ENCODE measurements around the gene IER2. TPM values are rescaled to one million over a fixed set of nuclear protein-coding genes. Genes with fewer than 3 reads are reported as not detected.
"Not testable (repeated sequence)": the region's sequence is repeated elsewhere in the genome, so short reads cannot be mapped to it uniquely, and the experiment has no call there.

IER2 gene
- total and polyA plus RNA-seq, 2 donors (not counting 1 experiment from before 2014, with no cell fraction given), result 16.5 to 26.4 TPM

DNA sequence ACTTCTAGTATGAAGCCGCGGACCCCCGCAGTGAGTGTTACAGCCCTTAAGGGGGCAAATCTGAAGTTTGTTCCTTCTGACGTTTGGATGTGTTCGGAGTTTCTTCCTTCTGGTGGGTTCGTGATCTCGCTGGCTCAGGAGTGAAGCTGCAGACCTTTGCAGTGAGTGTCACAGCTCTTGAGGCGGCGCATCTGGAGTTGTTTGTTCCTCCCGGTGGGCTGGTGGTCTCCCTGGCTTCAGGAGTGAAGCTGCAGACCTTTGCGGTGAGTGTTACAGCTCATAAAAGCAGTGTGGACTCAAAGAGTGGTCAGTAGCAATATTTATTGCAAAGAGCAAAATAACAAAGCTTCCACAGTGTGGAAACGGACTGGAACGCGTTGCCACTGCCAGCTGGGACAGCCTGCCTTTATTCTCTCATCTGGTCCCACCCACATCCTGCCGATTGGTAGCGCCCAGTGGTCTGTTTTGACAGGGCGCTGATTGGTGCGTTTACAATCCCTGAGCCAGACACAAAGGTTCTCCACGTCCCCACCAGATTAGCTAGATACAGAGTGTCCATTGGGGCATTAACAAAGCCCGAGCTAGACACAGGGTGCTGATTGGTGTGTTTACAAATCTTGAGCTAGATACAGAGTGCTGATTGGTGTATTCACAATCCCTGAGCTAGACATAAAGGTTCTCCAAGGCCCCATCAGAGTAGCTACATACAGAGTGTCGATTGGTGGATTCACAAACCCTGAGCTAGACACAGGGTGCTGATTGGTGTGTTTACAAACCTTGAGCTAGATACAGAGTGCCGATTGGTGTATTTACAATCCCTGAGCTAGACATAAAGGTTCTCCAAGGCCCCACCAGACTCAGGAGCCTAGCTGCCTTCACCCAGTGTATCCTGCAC is 35.8 kb downstream of the IER2 start:
- not testable (repeated sequence) for H3K27ac ChIP-seq (ENCODE audit: insufficient read depth, low read length); H3K36me3 ChIP-seq (ENCODE audit: control insufficient read depth, insufficient read depth, low read length); H2AFZ ChIP-seq (ENCODE audit: low read length); H3K79me2 ChIP-seq (ENCODE audit: control insufficient read depth, insufficient read depth, low read length); H3K9ac ChIP-seq (ENCODE audit: insufficient read depth, low read length); H4K20me1 ChIP-seq (ENCODE audit: control insufficient read depth, extremely low read depth, insufficient read depth, low read length); H3K27me3 ChIP-seq (ENCODE audit: control insufficient read depth, insufficient read depth, low read length); H3K4me2 ChIP-seq (ENCODE audit: extremely low read depth, insufficient read depth, low read length); H3K4me1 ChIP-seq (ENCODE audit: control insufficient read depth, extremely low read depth, insufficient read depth, low read length); H3K4me3 ChIP-seq (replicated peaks in 1 of 4; ENCODE audit: control extremely low read depth in 1 of 4, insufficient read depth in 1 of 4, low read depth in 3 of 4, low read length in 4 of 4); DNase-seq (ENCODE audit: low read depth in 2 of 2); H3K9me3 ChIP-seq (ENCODE audit: control insufficient read depth, insufficient read depth, low read depth, low read length)

DNA sequence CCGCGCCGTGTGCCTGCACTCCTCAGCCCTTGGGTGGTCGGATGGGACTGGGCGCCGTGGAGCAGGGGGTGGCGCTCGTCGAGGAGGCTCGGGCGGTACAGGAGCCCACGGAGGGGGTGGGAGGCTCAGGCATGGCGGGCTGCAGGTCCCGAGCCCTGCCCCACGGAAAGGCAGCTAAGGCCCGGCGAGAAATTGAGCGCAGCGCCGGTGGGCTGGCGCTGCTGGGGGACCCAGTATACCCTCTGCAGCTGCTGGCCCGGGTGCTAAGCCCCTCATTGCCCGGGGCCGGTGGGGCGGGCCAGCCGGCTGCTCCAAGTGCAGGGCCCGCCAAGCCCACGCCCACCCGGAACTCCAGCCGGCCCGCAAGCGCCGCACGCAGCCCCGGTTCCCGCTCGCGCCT is 36.5 kb downstream of the IER2 start:
- H2AFZ ChIP-seq (ENCODE audit: low read length); H3K4me3 ChIP-seq (replicated peaks in 1 of 4; ENCODE audit: control extremely low read depth in 1 of 4, insufficient read depth in 1 of 4, low read depth in 3 of 4, low read length in 4 of 4); H3K4me1 ChIP-seq (ENCODE audit: control insufficient read depth, extremely low read depth, insufficient read depth, low read length); H3K4me2 ChIP-seq (ENCODE audit: extremely low read depth, insufficient read depth, low read length); H3K9me3 ChIP-seq (ENCODE audit: control insufficient read depth, insufficient read depth, low read depth, low read length); H3K36me3 ChIP-seq (ENCODE audit: control insufficient read depth, insufficient read depth, low read length); DNase-seq (ENCODE audit: low read depth in 2 of 2); H4K20me1 ChIP-seq (ENCODE audit: control insufficient read depth, extremely low read depth, insufficient read depth, low read length); H3K27me3 ChIP-seq (ENCODE audit: control insufficient read depth, insufficient read depth, low read length); H3K79me2 ChIP-seq (ENCODE audit: control insufficient read depth, insufficient read depth, low read length); H3K27ac ChIP-seq (ENCODE audit: insufficient read depth, low read length); H3K9ac ChIP-seq (ENCODE audit: insufficient read depth, low read length): not testable (repeated sequence)

DNA sequence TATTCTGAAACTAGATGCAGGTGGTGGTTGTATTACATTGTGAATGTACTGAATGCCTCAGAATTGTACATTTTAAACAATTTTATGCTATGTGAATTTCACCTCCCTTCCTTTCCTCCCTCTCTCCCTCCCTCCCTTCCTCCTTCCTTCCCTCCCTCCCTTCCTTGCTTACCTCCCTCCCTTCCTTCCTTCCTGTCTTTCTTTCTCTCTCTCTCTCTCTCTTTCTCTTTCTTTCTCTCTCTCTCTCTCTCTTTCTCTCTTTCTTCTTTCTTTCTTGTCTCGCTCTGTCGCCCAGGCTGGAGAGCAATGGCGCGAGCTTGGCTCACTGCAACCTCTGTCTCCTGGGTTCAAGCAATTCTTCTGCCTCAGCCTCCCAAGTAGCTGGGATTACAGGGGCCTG is 37.2 kb downstream of the IER2 start:
- H4K20me1 ChIP-seq (ENCODE audit: control insufficient read depth, extremely low read depth, insufficient read depth, low read length), result no peaks in the 10 kb centered on the region
- no peak overlapping the region for H2AFZ ChIP-seq (ENCODE audit: low read length)
- no peaks in the 10 kb centered on the region for H3K79me2 ChIP-seq (ENCODE audit: control insufficient read depth, insufficient read depth, low read length)
- H3K9ac ChIP-seq (ENCODE audit: insufficient read depth, low read length), result no peak overlapping the region
- H3K4me1 ChIP-seq (ENCODE audit: control insufficient read depth, extremely low read depth, insufficient read depth, low read length), result no peaks in the 10 kb centered on the region
- no peaks in the 10 kb centered on the region for H3K27me3 ChIP-seq (ENCODE audit: control insufficient read depth, insufficient read depth, low read length)
- no peak overlapping the region for H3K27ac ChIP-seq (ENCODE audit: insufficient read depth, low read length)
- no peak overlapping the region for H3K4me3 ChIP-seq (replicated peaks in 1 of 4; ENCODE audit: control extremely low read depth in 1 of 4, insufficient read depth in 1 of 4, low read depth in 3 of 4, low read length in 4 of 4)
- H3K36me3 ChIP-seq (ENCODE audit: control insufficient read depth, insufficient read depth, low read length), result no peaks in the 10 kb centered on the region
- no peaks in the 10 kb centered on the region for H3K9me3 ChIP-seq (ENCODE audit: control insufficient read depth, insufficient read depth, low read depth, low read length)
- TF ChIP-seq, protein P1, sequence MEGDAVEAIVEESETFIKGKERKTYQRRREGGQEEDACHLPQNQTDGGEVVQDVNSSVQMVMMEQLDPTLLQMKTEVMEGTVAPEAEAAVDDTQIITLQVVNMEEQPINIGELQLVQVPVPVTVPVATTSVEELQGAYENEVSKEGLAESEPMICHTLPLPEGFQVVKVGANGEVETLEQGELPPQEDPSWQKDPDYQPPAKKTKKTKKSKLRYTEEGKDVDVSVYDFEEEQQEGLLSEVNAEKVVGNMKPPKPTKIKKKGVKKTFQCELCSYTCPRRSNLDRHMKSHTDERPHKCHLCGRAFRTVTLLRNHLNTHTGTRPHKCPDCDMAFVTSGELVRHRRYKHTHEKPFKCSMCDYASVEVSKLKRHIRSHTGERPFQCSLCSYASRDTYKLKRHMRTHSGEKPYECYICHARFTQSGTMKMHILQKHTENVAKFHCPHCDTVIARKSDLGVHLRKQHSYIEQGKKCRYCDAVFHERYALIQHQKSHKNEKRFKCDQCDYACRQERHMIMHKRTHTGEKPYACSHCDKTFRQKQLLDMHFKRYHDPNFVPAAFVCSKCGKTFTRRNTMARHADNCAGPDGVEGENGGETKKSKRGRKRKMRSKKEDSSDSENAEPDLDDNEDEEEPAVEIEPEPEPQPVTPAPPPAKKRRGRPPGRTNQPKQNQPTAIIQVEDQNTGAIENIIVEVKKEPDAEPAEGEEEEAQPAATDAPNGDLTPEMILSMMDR (conservative IDR thresholded peaks at IDR 0.05 in 1 of 2, IDR thresholded peaks at IDR 0.05 in 1 of 2; ENCODE audit: low read depth in 1 of 2, low read length in 2 of 2), result no peak
- no peak for TF ChIP-seq EZH2 (IDR thresholded peaks at IDR 0.05; ENCODE audit: low read length, missing control alignments)
- DNase-seq (ENCODE audit: low read depth in 2 of 2), result no peak
- H3K4me2 ChIP-seq (ENCODE audit: extremely low read depth, insufficient read depth, low read length), result no peak overlapping the region

DNA sequence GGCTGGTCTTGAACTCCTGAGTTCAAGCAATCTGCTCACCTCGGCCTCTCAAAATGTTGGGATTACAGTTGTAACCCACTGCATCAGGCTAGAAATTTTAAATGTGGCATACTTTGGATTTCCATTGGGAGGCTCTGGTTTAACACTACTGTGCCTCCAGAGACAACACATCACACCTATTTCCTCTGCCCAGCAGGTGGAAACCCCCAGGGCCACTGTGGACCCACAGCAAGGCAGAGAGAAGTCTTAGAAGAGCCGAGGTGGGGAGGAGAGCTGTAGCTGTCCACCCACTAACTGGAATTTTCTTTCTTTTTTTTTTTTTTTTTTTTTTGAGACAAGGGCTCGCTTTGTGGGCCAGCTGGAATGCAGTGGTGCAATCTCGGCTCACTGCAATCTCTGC is 39.4 kb downstream of the IER2 start:
- TF ChIP-seq, protein P1 (conservative IDR thresholded peaks at IDR 0.05 in 1 of 2, IDR thresholded peaks at IDR 0.05 in 1 of 2; ENCODE audit: low read depth in 1 of 2, low read length in 2 of 2), result no peak
- TF ChIP-seq EZH2 (IDR thresholded peaks at IDR 0.05; ENCODE audit: low read length, missing control alignments), result no peak
- Histone ChIP-seq H3K4me3 (replicated peaks in 1 of 4; ENCODE audit: control extremely low read depth in 1 of 4, insufficient read depth in 1 of 4, low read depth in 3 of 4, low read length in 4 of 4) (no peak overlapping the region), H3K4me2 (ENCODE audit: extremely low read depth, insufficient read depth, low read length) (no peak overlapping the region), H3K9me3 (ENCODE audit: control insufficient read depth, insufficient read depth, low read depth, low read length) (no peaks in the 10 kb centered on the region), H2AFZ (ENCODE audit: low read length) (no peak overlapping the region), H3K79me2 (ENCODE audit: control insufficient read depth, insufficient read depth, low read length) (no peaks in the 10 kb centered on the region), H3K9ac (ENCODE audit: insufficient read depth, low read length) (no peak overlapping the region), H3K27me3 (ENCODE audit: control insufficient read depth, insufficient read depth, low read length) (no peaks in the 10 kb centered on the region), H3K27ac (ENCODE audit: insufficient read depth, low read length) (no peak overlapping the region), H4K20me1 (ENCODE audit: control insufficient read depth, extremely low read depth, insufficient read depth, low read length) (no peaks in the 10 kb centered on the region), H3K4me1 (ENCODE audit: control insufficient read depth, extremely low read depth, insufficient read depth, low read length) (no peaks in the 10 kb centered on the region), H3K36me3 (ENCODE audit: control insufficient read depth, insufficient read depth, low read length) (no peaks in the 10 kb centered on the region)
- no peak for DNase-seq (ENCODE audit: low read depth in 2 of 2)

All from fibroblast of lung (primary cell).